NCI-H510A treated with DMSO at 0.1 percent for 48 hours (cell line): ENCODE measurements around the gene GPR4.
"Not testable (repeated sequence)": the region's sequence is repeated elsewhere in the genome, so short reads cannot be mapped to it uniquely, and the experiment has no call there.

ENCODE experiments used
- DNase-seq: peaks from one replicate; lab custom pipeline; 2025; lab: John Stamatoyannopoulos, UW

GPR4 gene

DNA sequence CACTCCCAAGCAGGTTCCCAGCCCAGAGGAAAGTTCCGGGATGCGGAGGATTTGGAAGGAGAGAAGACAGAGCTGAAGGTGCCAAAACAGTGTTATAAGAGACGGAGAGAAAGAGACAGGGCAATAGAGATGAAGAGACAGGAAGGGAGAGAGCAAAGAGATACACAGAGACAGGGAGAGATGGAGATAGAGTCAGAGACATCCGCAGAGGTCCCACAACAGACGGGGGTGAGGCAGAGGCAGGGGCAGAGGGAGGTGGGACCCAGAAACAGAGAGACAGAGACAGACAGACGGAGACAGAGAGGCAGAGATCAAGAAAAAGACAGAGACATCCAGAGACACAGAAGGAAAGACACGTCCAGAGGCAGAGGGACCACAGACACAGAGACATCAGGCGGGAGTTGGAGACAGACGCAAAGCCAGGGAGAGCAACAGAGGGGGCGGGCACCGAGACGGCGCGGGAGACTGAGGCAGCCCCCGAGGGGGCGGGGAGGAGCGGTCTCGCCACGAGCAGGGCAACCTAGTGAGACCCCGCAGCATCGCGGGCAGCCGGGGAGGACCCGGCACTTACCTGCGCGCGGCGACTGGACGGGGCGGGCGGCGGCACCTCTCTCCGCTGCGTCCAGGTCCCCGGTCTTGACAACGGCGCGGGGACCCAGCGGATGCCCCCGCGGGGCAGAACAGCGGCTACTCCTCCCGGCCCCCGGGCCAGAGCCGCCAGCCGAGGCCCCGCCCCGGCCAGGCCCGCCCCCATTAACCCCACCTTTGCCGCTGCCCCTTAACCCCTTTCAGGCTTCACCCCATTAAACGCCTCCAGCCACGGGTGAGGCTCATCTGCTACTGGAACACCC is at the start of gene GPR4:
GPR4 (minus strand) TSS at position 689 of the 851 bp plus-strand sequence. CDS start 10,346 bp downstream, outside the sequence.
- no peak for DNase-seq

DNA sequence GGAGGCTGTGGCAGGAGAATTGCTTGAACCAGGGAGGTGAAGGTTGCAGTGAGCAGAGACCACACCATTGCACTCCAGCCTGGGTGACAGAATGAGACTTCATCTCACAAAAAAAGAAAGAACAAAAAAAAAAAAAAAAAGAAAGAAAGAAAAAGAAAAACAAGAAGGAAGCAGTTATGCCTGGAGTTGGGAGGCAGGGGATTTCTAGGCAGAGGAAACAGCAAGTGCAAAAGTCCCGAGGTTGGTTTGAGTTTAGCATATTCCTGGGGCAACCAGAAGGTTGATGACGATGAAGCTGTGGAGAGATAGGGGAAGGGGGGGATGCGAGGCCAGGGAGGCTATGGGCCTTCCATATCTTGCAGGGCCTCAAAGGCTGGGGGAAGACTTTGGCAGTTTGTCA is 48.7 kb upstream of the GPR4 start:
- no peak for DNase-seq

DNA sequence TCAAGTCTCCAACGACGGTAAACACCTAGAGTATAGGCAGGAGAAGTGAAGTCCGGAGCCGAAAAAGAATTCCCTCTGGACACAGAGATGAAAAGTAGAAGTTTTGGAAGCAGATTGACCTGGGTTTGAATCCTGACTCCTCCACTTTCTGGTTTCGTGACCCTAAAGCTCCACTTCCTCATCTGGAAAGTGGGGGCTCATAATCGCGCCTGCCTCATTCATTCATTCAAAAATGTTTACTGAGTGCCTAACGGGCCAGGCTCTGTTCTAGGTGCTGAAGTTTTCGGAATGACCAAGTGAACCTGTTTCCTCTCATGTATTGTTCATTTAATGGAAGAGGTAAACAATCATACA is 44.3 kb upstream of the GPR4 start:
- no peak for DNase-seq

DNA sequence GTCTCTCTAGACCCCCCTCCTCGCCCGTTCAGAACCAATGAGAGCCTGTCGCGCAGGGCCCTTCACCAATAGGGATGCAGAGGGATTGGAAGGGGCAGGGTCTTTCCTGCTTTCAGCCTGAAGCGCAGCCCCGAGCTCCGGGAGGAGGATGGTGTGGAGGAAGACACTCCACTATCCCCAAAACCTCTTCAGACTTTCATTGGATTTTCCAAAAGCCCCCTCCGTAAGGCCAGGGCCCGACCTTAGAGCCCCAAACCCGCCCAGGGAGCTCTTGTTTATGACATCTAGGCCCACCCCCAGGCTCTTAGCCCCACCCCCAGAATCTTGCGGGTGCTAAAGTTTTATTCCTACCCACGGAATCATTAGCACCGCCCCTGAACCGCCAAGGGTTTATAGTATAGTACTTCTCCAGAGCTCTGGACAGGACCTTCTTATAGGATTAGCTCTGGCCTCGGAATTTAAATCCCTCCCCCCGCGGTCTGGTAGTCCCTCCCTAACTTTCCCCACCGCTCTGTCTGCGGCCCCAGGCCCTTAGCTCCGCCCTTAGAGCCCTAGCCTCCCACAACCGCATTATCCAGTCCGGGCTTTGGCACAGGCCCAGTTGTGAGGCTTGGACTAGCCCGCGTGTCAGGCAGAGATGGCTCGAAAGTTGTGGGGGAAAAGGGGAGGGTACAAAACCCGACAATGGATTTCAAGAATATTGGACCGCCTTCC is 43.8 kb upstream of the GPR4 start:
- DNase-seq = peak; percentile 96

DNA sequence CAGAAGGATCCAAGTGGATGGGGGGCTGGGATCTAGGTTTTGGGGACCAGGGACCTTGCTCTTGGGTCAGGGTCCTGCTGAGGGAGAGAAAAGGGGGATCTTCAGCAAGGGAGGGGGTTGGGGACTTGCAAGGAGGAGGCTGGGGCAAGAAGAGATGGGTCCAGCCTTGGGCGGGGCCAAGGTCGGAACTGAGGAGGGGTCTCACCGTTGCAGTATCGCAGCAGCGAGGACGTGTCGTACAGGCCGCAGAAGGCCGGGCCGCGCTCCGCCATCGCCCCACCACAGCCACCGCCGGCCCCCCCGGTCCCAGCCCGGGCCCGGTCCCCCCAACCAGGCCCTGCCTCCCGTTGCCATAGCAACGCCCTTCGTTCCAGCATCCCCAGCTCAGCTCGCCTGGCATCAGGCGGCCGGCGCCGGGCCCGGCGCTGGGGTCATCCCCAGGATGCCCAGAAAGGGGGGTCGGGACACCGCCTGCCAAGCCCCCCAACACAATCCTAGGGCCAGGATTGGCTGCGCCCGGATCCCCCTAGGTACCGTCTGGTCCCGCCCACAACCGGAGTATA is 43.1 kb upstream of the GPR4 start:
- no peak for DNase-seq

DNA sequence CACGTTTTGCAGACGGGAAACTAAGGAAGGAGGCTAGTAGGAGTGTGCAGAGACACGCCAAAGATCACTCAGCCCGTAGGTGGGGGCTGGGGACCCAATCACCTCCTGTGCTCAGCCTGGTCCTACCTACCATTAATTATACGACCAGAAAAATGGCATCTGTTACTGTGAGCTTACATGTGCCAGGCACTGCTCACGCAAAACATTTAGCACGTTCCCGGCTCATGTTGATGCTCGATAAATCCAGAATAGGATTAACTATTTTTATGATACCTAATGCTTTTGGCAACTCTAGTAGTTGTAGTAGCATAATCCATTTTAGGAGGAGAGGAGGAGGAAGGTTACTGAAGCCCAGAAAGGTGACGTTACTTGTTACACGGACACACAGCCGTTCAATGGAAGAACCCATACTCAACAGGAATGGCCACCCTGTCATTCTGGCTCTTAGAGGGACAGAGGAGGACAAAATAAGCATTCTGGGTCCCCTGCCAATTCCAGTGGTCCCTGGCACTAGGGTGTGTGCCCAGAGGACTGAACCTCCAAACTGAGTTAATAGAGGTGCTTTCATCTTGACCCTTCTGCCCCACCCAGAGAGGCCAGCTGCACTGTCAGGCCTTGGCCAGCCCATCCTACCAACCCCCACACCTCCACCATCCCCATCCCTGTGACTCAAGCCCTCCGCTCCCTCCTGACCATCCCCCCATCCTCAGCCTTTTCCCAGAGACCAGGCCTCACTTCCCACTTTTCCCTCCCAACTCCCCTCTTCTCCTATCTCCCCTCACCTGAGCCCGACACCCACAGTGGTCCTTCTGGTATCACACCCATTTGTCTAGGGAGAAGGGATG is 42.1 kb upstream of the GPR4 start:
- DNase-seq = no peak

DNA sequence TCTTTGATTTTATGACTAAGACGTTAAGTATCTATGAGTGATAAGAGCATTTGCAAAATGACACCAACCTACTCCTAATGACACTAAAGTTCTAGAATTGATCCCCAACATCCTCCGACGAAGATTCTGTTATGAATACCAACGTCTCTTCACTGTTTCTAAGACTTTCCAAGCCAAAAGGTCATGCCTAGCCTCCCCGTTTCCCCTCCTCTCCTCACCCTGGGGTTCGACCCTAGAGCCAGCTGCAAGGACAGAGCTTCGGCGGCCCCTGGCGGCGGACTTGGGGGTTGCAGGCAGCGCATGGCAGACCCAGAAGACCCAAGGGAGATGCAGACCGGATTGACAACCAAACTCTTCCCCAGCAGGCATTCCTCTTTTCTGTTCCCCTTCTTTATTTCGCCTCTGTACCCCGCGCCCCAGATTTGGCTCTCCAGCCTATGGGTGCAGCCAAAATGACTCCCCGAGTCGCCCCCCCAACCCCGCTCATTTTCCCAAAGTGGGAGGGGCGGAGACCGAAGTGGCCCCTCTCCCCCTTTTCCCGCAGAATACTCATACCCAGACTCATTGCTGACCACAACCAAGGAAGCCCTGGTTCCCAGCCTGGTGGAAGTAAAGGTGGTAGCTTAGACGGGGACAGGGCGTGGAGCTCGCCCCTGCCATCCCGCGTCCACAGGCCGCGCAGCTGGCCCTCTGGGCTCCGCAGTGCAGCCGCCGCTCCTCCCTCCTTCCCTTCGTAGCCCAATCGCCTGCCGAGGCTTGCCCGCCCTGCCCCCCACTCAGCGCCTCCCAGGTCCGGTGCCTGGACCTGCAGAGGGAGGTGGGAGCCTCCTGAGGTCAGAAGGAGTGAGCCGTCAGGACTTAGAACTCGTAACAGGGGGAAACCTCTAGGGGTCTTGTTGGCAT is 41.3 kb upstream of the GPR4 start:
- peak; percentile 96 for DNase-seq

DNA sequence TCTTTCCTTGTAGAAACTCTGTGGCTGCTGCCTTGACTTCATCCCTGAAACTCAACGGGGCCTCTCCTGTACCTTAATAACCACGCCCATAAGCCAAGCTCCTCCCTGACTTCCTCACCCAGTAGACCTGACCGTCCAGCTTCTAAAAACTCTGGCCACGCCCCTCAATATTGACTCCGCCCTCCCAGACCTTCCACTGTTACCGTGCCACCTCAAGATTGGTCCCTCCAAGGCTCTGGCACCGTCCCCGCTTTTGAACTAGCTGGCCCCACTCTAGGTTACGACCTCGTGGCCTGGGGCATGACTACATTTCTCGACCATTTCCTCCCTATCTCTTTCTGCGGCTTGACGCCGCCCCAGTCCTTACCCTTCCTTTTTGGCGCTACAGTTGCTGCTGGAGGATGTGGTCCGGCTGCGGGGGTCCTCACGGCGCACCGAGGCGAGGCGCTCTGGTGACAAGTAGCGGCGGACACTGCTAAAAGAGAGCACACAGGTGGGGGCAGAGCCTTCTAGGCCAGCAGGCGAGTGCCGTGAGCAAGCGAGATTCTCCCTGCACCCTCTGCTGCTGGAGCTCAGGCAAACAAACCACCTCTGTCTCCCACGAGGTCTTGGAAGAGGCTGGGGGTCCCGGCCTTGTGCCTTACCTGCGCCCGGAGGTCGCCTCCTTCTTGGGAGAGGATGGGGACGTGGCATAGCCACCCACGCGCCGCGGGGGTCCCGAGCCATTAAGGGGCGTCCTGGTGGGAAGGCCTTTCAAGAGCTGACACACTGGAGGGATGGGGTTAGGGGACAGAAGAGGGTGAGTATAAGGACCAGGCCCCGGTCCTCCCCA is 39.5 kb upstream of the GPR4 start:
- peak; percentile 13 for DNase-seq

DNA sequence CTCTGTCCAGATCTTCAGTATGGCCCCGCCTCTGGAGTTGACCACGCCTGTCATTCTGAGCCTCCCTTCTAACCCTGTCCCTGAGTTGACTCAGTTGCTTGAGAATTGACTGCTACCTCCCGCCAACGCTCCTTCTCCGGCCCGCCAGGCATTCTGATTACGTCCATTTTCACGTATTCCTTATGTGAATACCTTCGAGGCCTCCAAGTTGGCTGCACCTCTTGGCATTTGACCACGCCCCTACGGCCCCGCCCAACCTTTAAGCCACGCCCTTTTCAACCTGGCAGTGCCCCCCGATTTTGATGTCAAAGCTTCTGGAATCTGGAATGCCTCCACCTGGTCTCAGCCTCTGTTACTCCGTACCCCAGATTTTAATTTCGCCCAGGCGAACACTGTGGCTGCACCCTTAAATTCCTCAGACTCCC is 38.8 kb upstream of the GPR4 start:
- no peak for DNase-seq

DNA sequence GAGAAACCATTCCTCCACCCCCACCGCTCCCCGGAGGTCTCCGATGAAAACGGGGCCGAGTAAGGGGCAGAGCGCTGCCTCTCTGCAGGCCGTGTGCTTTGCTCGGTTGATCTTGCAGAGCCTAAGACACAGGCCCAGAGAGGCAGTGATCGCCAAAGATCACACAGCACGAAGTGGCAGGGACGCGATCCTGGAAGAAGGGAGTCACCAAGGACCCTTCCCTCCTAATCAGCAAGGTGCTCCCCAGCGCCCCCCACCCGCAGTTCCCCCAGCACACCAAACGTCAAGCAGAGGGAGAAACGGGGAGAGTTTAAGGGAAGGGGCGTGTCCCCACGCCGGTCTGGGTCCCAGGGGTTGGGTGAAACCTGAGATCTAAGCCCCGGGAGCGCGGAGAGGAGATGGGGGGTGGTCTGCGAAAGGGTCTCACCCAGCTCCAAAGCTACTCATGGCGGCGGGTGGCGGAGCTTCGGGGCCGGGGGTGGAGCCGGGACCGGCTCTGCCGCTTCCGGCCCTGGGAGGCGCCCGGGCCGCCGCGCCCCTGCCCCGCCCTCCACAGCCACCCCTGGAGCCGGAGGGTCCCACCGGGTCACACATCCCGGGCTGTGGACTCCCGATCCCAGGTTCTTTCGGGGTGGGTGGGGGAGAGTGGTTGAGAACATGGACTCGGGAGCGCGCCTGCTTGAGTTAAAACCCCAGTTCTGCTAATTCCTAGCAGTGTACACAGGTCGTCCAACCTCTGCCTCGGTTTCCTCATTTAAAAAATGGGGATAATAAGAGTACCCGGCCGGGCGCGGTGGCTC is 37.1 kb upstream of the GPR4 start, which contains the start of gene EML2:
EML2 (minus strand) TSS at position 468 of the 800 bp plus-strand sequence; CDS start at position 447, 21 bp downstream.
- peak; percentile 76 for DNase-seq

DNA sequence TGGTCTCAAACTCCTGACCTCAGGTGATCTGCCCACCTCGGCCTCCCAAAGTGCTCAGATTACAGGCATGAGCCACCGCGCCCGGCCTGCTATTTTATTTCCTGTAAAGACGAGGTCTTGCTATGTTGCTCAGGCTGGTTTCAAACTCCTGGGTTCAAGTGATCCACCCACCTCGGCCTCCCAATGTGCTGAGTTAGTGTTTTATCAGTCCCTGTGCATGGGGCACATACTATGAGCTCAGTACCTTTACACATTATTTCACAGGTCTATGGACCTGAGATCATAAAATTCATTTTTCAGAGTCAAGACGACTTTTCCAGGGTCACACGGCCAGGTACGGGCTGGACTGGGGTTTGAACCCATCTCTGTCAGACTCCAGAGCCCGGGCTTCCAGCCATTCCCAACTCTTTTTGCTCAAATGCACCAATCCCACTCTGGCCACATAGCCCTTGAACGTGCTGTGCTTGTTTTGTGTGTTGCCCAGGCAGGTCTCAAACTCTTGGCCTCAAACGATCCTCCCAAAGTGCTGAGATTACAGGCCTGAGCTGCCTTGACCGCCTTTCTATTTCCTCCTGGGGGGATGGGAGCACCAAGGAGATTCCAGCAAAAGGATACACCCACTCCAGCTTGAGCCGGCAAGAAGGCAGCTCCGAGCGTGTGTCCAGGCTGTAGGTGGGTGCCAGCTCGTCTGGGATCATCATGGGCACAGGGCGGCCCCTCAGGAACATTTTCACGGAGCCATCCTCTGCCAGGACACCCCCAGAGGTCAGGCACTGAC is 36.1 kb upstream of the GPR4 start:
- DNase-seq = no peak

DNA sequence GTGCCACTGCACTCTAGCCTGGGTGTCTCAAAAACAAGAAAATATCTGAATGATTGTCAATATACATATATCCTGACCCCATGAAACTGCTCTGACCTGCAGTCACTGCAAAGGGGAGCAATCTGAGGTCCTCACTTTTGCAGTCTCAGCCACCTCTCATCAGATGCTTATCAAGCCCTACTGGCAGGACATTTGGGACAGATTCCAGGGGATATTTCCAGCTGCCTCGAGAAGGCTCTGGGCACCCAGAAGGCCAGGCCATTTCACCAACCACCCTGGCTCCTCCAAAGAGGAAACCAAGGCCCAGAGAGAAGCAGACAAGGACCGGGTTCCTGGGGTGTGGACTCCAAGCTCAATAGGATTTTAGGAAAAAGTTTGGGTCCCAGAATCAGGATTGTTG is 34.9 kb upstream of the GPR4 start:
- DNase-seq = no peak

DNA sequence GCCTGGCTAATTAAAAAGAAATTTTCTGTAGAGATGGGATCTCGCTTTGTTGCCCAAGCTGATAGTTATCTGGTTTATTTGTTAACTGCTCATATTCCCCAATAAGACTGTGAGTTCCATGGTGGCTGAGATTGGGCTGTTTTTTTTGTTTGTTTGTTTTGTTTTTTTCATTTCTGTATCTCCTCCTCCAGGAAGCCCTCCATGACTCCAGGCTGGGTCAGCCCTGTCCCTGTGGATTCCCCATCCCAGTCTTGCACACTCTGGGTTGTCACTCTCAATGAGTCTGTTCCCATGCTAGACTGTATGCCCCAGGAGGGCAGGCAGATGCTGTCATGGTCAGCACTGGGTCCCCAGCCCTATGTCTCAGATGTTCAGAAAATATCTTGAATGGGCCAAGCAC is 34.3 kb upstream of the GPR4 start:
- no peak for DNase-seq

DNA sequence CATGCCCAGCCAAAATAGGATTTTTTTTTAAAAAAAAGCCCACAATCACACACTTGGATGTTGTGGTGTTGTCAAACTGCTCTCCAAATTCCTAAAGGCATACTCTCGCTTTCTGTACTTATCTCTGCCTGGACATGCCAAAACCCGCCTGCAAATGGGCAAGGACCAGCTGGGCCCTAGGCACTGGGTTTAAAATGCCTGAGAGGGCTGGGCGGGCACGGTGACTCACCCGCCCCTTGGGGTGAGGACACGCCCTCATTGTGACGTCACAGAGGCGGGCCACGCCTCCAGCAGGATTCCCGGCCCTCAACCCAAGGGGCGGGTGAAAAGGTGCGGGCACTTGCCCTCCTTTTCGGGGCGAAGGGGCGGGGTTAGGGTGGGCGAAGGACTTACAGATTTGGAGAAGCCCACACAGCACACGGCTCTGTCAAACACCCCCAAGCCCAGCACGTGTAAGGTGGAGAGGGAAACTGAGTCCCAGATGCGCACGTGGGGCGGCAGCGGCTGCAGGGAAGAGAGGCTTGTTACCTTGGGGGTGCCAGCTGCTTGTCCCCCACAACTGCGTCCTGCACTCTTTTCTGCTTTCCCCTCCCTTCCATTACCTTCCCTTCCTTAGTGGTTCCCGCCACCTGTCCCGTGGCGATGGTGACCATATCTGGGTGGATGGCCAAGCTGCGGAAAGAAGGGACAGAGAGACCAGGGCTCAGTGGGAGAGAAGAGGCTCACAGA is 30.6 kb upstream of the GPR4 start:
- peak; percentile 31 for DNase-seq

DNA sequence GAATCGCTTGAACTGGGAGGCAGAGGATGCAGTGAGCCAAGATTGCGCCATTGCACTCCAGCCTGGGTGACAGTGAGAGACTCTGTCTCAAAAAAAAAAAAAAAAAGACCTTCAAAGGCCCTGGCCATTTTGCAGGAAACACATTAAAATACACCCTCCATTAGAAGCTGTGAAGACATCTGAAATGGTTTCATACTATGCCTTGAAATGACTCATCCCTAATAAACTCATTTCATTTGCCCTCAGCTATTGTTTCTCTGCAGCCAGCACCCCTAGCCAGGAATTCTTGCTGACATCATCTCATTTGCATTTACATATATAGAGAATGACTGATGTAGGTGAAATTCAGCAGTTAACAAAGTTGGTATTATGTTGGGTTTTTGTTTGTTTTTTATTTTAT is 28.5 kb upstream of the GPR4 start:
- no peak for DNase-seq

DNA sequence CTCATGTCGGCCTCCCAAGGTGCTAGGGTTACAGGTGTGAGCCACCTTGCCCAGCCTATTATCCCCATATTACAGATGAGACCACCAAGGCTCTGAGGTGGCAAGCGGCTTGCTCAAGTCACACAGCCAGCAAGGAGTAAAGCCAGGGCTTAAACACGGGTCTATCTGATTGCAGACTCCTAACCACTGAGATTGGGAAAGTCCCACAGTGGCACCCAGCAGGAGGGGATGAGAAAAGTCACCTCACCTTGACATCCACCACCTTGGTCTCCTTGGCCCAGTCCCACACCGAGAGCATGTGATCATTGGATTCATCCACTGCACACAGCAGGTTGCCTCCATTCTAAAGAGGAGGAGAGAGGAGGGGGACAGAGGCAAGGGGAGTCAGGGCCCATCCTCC is 27.7 kb upstream of the GPR4 start:
- no peak for DNase-seq

DNA sequence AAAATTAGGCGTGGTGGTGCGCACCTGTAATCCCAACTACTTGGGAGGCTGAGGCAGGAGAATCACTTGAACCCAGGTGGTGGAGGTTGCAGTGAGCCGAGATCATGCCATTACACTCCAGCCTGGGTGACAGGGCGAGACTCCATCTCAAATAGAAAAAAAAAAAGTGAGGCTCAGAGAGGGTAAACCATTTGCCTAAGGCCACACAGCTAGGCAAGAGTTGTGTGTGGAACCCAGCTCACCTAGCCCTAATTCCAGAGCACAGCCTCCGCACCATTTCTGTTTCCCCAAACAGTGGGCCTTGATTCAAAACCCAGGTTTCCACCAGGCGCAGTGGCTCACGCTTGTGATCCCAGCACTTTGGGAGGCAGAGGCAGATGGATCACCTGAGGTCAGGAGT is 26.2 kb upstream of the GPR4 start:
- DNase-seq = not testable (repeated sequence)

DNA sequence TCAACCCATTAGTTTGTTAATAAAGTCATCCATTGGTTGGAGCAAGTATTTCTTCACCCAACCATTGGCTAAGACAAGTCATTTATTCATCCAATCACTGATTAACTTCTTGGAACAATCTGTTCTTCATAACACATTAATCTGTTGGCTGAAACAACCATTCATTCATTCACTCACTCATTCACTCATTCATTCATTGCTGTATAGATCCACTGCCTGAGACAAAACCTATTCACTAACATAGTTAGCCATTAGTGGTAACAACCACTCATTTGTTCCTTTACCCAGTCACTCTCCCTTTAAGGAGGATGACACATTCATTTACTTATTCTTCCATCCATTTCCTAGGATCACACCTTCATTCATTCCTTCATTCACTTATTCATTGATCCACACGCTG is 22.0 kb upstream of the GPR4 start:
- no peak for DNase-seq
